Measurements from ENCODE around the gene IL4R. TPM values are rescaled to one million over a fixed set of nuclear protein-coding genes. Genes with fewer than 3 reads are reported as not detected.

Gene IL4R
- total RNA-seq: 27.9 and 39.1 TPM in 2 replicates

DNA sequence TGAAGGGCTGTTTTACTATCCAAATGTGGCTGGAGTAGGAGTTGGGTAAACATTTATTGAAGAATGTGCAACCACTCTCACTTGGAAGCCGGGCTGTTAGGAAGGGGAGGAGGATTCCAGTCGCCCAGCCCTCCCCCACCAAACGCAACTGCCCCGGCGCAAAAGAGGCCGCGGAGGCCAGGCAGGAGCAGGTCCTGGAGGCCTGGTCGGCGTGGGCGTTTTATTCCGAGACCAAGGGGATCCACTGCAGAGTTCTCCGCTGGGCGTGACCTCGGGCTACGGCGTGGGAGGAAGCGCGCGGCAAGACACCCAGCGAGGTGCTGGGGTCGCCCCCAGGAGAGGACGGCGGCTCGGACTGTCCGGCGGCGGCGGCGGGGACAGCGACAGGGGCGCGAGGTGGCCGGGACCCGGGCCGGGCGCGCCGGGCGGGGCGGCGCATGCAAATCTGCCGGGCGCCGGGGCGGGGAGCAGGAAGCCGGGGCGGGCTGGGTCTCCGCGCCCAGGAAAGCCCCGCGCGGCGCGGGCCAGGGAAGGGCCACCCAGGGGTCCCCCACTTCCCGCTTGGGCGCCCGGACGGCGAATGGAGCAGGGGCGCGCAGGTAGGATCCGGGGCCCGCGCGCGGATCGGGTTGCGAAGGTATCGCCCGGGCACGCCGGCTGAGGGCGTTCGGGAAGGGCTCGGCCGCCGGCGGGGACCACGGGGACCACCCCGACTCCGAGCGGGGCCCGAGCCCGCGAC lies at the start of gene IL4R:
TSS of gene IL4R (plus strand) at position 553 of the 739 bp plus-strand sequence. CDS start 26,230 bp downstream, outside the sequence.

DNA sequence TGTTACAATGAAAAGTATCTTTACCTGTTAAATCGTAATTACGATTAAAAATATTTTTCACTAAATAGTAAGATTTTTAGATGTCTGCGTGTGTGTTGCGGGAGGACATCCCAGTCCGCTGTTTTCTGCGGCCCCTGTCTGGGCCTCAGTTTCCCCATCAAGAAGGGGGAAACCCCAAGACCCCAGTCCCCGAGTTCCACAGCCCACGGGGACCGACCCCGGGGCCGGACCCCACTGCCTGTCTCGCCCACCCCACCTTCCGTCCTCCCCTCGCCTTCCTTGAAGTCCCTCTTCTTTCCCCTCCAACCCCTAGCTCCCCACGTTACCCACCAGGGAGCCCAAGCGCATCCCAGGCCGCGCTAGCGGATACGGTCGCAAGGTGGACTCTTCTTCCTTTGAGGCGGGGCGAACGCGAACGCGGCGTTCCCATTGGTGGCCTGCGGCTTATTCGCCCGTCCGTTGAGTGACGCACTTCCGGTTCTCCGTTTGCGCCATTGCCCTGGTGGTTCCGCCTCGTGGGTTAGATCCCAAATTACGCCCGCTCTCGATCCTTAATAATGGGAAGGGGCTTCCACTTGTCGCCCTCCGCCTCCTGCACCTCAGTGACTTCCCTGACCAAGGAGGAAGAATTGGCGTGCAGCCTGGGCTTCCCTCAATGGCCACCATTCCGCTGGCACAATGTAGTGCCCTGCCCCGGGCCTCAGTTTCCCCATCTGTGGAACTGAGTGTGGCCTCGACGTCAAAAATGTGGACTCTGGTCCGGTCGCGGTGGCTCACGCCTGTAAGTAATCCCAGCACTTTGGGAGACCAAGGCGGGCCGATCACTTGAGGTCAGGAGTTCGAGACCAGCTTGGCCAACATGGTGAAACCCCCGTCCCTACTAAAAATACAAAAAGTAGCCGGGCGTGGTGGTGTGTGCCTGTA lies 45.1 kb upstream of the IL4R start, which contains the start of gene NSMCE1:
TSS of gene NSMCE1 (minus strand) at position 397 of the 924 bp plus-strand sequence. CDS start 11,202 bp downstream, outside the sequence.

DNA sequence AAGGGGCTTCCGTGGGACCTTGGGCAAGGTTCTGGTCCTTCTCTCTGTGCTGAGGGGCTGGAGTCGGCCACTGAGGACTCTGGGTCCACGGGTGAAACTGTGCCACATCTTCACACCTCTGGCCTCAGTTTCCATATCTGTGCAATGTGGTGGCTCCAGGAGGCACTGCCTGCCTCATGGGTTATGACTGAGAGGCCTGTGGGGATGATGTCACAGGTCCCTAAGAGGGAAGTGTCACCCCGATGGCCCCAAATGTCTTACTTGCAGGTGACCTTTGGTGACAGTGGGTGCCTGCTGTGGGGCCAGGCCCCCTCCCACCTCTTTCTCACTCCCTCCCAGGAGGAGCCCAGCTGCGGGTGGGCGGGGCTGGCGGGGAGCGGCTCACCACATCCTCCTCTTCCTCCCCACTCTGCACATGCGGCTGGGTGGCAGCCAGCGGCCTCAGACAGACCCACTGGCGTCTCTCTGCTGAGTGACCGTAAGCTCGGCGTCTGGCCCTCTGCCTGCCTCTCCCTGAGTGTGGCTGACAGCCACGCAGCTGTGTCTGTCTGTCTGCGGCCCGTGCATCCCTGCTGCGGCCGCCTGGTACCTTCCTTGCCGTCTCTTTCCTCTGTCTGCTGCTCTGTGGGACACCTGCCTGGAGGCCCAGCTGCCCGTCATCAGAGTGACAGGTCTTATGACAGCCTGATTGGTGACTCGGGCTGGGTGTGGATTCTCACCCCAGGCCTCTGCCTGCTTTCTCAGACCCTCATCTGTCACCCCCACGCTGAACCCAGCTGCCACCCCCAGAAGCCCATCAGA lies 88.2 kb downstream of the IL4R start, which contains the start of gene IL21R:
TSS of gene IL21R (plus strand) at position 407 of the 801 bp plus-strand sequence. CDS start 27,898 bp downstream, outside the sequence.

Other genes with a start within 250 kb of the IL4R start
- gene C16orf82, start 247.0 kb upstream of the IL4R start, total RNA-seq: not detected in 2 replicates
- 1.4 and 3.1 TPM in 2 replicates for gene KDM8, start 110.4 kb upstream of the IL4R start, total RNA-seq
- gene NSMCE1, start 45.2 kb upstream of the IL4R start, total RNA-seq: 122 and 156 TPM in 2 replicates
- gene IL21R, start 88.2 kb downstream of the IL4R start, total RNA-seq: 0.28 and 1.2 TPM in 2 replicates
- 56.7 and 74.6 TPM in 2 replicates for gene GTF3C1, start 235.9 kb downstream of the IL4R start, total RNA-seq
- 16.3 and 16.7 TPM in 2 replicates for gene KATNIP, start 236.2 kb downstream of the IL4R start, total RNA-seq

Measured in regular cardiac myocyte (primary cell).